Measurements from ENCODE around the gene BSND.

Gene BSND

DNA sequence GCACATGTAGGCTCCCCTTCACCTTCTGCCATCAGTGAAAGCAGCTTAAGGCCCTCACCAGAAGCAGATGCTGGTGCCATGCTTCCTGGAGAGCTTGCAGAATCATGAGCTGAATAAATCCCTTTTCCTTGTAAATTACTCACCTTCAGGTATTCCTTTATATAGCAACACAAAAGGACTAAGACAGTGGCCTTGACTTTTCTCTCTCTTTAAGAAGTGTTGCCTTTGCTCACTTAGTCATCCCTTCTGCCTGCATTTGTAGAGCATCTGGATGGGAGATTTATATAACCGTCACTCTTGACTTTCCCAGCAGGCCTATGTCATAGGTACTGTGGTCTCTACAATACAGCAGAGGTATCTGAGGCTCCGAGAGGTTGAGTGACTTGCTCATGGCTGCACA is 44.3 kb downstream of the BSND start:
- no peak overlapping the region for H3K4me3 ChIP-seq (ENCODE audit: low read depth, low read length)
- TF ChIP-seq, protein P1, sequence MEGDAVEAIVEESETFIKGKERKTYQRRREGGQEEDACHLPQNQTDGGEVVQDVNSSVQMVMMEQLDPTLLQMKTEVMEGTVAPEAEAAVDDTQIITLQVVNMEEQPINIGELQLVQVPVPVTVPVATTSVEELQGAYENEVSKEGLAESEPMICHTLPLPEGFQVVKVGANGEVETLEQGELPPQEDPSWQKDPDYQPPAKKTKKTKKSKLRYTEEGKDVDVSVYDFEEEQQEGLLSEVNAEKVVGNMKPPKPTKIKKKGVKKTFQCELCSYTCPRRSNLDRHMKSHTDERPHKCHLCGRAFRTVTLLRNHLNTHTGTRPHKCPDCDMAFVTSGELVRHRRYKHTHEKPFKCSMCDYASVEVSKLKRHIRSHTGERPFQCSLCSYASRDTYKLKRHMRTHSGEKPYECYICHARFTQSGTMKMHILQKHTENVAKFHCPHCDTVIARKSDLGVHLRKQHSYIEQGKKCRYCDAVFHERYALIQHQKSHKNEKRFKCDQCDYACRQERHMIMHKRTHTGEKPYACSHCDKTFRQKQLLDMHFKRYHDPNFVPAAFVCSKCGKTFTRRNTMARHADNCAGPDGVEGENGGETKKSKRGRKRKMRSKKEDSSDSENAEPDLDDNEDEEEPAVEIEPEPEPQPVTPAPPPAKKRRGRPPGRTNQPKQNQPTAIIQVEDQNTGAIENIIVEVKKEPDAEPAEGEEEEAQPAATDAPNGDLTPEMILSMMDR (IDR thresholded peaks at IDR 0.05; ENCODE audit: low read depth, low read length, missing control alignments): no peak
- in situ Hi-C loops (cut with HindIII; ENCODE audit: low sequenced_read_pairs): no loop called here
- DNase-seq (ENCODE audit: low read depth): no peak

DNA sequence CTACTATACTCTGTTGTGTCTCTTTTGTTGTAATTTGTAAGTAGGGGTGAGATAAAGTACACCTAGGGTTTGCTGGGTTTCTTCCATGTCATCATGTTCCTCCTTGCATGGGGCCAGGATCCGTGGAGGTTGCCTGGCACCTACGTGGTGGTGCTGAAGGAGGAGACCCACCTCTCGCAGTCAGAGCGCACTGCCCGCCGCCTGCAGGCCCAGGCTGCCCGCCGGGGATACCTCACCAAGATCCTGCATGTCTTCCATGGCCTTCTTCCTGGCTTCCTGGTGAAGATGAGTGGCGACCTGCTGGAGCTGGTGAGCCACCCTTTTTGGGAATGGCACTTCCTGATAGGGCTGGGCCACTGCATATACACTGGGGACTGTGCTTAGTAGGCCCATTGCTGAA is 45.0 kb downstream of the BSND start:
- no peak overlapping the region for H3K4me3 ChIP-seq (ENCODE audit: low read depth, low read length)
- in situ Hi-C loops (cut with HindIII; ENCODE audit: low sequenced_read_pairs): no loop called here
- TF ChIP-seq, protein P1 (IDR thresholded peaks at IDR 0.05; ENCODE audit: low read depth, low read length, missing control alignments): no peak
- DNase-seq (ENCODE audit: low read depth): no peak

DNA sequence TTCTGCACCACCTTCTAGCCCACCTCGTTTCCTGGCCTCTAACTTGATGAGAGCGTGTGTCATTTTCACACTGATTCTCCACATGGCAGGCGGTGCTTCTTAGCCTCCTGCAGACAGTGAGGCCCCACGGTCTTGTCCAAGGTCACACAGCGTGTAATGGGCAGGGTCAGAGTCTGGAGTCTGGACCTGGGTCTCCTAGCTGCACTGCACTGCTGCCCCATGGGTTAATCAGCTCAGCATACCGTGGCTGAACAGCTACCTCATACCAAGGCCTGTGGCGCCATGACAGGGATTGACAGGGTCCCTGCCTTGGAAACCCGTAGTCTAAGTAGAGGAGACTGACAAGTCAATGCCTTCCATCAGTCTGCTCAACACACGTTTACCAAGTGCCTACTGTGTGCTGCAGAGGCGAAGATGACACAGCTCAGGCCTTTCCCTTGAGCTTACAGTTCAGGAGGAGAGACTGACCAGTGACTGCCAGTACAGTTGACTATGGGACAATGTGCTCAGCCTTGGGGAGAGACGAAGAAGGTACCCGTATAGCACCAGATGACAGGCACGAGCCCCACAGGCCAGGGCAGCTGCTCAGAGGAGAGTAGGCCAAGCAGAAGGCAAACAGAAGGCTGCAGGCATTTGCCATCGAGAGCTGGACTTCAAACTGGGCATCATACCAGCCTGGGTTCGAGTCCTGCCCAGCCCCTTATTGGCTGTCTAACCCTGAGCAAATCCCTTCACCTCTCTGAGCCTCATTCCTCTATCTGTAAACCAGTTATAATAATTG is 46.1 kb downstream of the BSND start:
- no peak overlapping the region for H3K4me3 ChIP-seq (ENCODE audit: low read depth, low read length)
- DNase-seq (ENCODE audit: low read depth): no peak
- in situ Hi-C loops (cut with HindIII; ENCODE audit: low sequenced_read_pairs): no loop called here
- TF ChIP-seq, protein P1 (IDR thresholded peaks at IDR 0.05; ENCODE audit: low read depth, low read length, missing control alignments): no peak

- TF ChIP-seq, protein P1 (IDR thresholded peaks at IDR 0.05; ENCODE audit: low read depth, low read length, missing control alignments): no peak
- H3K4me3 ChIP-seq (ENCODE audit: low read depth, low read length): no peak overlapping the region
- in situ Hi-C loops (cut with HindIII; ENCODE audit: low sequenced_read_pairs): no loop called here
- DNase-seq (ENCODE audit: low read depth): no peak
These were observed 46.7 kb downstream of the BSND start for GRCh38 chr1:55045430-55045829.

DNA sequence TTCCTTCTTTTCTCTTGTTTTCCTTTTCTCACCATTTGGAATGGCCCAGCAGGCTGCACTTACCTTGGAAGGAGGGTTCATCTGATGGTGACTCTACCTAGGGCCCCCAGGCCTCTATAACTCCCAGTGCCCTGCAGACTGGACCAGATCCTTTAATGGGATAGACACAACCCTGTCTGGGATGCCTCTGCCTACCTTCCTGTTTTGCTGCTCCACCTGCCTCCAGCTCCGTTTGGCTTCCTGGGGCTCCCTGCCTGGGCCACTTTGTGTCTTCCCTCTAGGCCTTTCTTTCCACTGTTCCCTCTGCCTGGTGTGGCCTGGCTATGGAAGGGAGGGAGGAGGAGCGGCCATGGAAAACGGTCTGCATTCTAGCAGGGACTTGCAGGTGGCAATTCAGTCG is 48.1 kb downstream of the BSND start:
- no peak for DNase-seq (ENCODE audit: low read depth)
- in situ Hi-C loops (cut with HindIII; ENCODE audit: low sequenced_read_pairs): no loop called here
- H3K4me3 ChIP-seq (ENCODE audit: low read depth, low read length): no peak overlapping the region
- TF ChIP-seq, protein P1 (IDR thresholded peaks at IDR 0.05; ENCODE audit: low read depth, low read length, missing control alignments): no peak

GRCh38 chr1:55047611-55048010 is 48.9 kb downstream of the BSND start:
- TF ChIP-seq, protein P1 (IDR thresholded peaks at IDR 0.05; ENCODE audit: low read depth, low read length, missing control alignments): no peak
- in situ Hi-C loops (cut with HindIII; ENCODE audit: low sequenced_read_pairs): no loop called here
- no peak for DNase-seq (ENCODE audit: low read depth)
- no peak overlapping the region for H3K4me3 ChIP-seq (ENCODE audit: low read depth, low read length)
